RWPE1 (cell line): ENCODE data around the gene FRK.
A peak's percentile ranks its signal among the peaks of the same experiment; 100 is the strongest.

Source experiments
- CTCF ChIA-PET: fragments of 350-600 bp; sonication (Branson Sonifier 250); formaldehyde crosslinking; extraction: SDS; loops from one replicate; lab custom pipeline; 2021; lab: Yijun Ruan, JAX
- POLR2A ChIA-PET: fragments of 400-600 bp; formaldehyde crosslinking; extraction: SDS; loops from one replicate; lab custom pipeline; 2020; ENCODE audit warnings: antibody characterized with exemption; ENCODE audit not compliant: low non-redundant PET; lab: Yijun Ruan, JAX
- DNase-seq: peaks from one replicate; pipeline ENCODE4 v3.0.0; 2012; ENCODE audit warnings: low spot score
- H3K27ac ChIP-seq: fragments of 450-650 bp; 2 replicates; pipeline ENCODE4 v1.5.1; 2017
- CTCF ChIP-seq: fragments of 450-650 bp; conservative IDR thresholded peaks from 2 replicates; pipeline ENCODE4 v1.5.1; 2017; ENCODE audit warnings: low read depth, mild to moderate bottlenecking

FRK gene

GRCh38 chr6:116094041-116094440 is 33.4 kb upstream of the FRK start:
- ChIA-PET CTCF (no interaction called here), POLR2A (no interaction called here)
- no peak for DNase-seq
- no peak overlapping the region for H3K27ac ChIP-seq
- TF ChIP-seq CTCF, result no peak

GRCh38 chr6:116090251-116090650 is 29.6 kb upstream of the FRK start:
- TF ChIP-seq CTCF, result no peak
- no peak overlapping the region for H3K27ac ChIP-seq
- no peak for DNase-seq
- CTCF ChIA-PET, result no interaction called here
- POLR2A ChIA-PET, result no interaction called here

GRCh38 chr6:116088946-116089345 is 28.3 kb upstream of the FRK start:
- DNase-seq, result no peak
- ChIA-PET POLR2A (no interaction called here), CTCF (no interaction called here)
- no peak overlapping the region for H3K27ac ChIP-seq
- TF ChIP-seq CTCF, result no peak

GRCh38 chr6:116087437-116088027 is 26.8 kb upstream of the FRK start:
- POLR2A ChIA-PET, result no interaction called here

GRCh38 chr6:116084284-116084683 is 23.6 kb upstream of the FRK start:
- ChIA-PET POLR2A (no interaction called here), CTCF (no interaction called here)
- TF ChIP-seq CTCF, result no peak
- no peak for DNase-seq
- H3K27ac ChIP-seq, result no peak overlapping the region

More at GRCh38 chr6:116087437-116088027, 26.8 kb upstream of the FRK start:
- TF ChIP-seq CTCF, result no peak
- no peak overlapping the region for H3K27ac ChIP-seq
- DNase-seq, result peak; percentile 64
- CTCF ChIA-PET, result interaction anchor here (0.6 to 0.8 kb wide), 2 partner anchors 10 to 77 kb away, joined by 5 to 7 read pairs; no protein-coding TSS in a partner anchor

- no peak for TF ChIP-seq CTCF
- DNase-seq, result no peak
- CTCF ChIA-PET, result interaction anchor here (0.6 kb wide), 1 partner anchor 18 kb away, joined by 4 read pairs; no protein-coding TSS in a partner anchor
- POLR2A ChIA-PET, result no interaction called here
- H3K27ac ChIP-seq, result no peak overlapping the region
These were observed 22.4 kb upstream of the FRK start for GRCh38 chr6:116083052-116083451.
